ENCODE measurements around the gene SNAPC1. TPM values are rescaled to one million over a fixed set of nuclear protein-coding genes. Genes with fewer than 3 reads are reported as not detected.

SNAPC1 gene
- total and polyA plus RNA-seq, 8 donors: 0.87 to 2.7 (median 1.8) TPM

DNA sequence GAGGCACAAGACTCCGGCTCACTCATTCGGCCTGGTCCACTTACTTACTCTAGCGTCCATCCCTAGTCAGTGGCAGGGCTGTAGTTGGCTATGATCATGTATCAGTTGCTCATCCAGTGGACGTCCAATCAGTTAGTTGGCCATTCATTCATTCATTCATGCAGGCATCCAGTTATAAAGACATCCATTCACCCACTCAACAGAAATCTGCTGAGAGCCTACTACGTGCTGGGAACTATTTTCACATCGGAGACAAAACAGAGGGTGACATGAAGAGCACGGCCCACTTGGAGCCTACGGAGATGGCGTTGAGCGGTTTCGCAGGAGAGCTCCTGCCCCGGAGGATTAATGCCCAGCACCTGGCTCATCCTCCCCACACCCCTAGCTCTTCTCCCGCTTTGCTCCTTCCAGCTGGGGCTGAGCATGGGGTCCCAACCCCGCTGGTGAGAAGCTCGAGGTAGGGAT, 49.7 kb downstream of the SNAPC1 start:
- intact Hi-C loops (cut with DNase I): no loop called here
- ATAC-seq (no peak), FAIRE-seq (no peak), DNase-seq (no peak)
- no peak overlapping the region for H3K4me3 ChIP-seq
- no peak overlapping the region for H3K27ac ChIP-seq
- H3K9me3 ChIP-seq: no peaks in the 10 kb centered on the region
- TF ChIP-seq, protein P1, sequence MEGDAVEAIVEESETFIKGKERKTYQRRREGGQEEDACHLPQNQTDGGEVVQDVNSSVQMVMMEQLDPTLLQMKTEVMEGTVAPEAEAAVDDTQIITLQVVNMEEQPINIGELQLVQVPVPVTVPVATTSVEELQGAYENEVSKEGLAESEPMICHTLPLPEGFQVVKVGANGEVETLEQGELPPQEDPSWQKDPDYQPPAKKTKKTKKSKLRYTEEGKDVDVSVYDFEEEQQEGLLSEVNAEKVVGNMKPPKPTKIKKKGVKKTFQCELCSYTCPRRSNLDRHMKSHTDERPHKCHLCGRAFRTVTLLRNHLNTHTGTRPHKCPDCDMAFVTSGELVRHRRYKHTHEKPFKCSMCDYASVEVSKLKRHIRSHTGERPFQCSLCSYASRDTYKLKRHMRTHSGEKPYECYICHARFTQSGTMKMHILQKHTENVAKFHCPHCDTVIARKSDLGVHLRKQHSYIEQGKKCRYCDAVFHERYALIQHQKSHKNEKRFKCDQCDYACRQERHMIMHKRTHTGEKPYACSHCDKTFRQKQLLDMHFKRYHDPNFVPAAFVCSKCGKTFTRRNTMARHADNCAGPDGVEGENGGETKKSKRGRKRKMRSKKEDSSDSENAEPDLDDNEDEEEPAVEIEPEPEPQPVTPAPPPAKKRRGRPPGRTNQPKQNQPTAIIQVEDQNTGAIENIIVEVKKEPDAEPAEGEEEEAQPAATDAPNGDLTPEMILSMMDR (IDR thresholded peaks at IDR 0.05): no peak
- H3K4me1 ChIP-seq: no peaks in the 10 kb centered on the region
- 70 to 74% methylated on average over 15 of the region's 15 CpGs for WGBS, 2 donors
- H3K36me3 ChIP-seq: no peaks in the 10 kb centered on the region
- H3K27me3 ChIP-seq: no peaks in the 10 kb centered on the region

DNA sequence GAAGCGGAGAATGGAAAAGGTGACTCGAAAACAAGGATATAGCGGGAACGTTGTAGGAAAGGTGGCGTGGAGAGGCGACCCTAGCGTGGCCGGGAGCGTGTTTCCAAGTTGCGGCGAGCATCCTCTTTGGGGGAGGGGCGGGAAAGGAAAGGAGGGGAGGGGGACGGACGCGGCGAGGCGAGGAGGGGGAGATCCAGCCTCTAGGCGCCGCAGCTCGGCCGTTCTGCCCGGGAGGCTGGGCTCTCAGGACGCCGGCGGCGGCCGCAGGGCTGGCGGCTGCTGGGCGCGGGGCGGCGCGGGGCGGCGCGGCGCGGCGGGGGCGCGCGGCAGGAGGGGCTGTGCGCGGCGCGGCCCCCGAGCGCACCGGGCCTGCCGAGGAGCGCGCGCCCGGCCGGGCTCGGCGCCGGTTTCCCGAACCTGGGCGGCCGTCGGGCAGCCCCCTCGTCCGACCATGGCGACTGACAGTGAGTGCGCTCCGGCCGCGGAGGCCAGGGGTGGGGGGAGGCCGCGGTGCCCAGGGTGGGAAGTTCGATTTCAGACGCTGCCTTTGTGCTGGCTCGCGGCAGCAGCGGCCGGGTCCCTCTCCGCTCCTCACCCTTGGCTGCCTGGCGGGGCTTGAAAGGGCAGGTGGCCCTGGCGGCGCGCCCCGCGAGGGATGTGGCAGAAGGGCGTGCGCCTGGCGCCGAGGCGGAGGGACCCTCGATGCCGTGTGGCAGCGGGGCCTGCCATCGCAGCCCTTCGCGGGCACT, 50.3 kb downstream of the SNAPC1 start, which contains the start of gene SYT16:
Gene SYT16 (plus strand): TSS at position 357 of the 749 bp plus-strand sequence.
- Histone ChIP-seq H3K27me3 (no peaks in the 10 kb centered on the region), H3K27ac (no peak within 1 kb of the TSS), H3K9me3 (no peaks in the 10 kb centered on the region), H3K4me3 (peak within 1 kb of the TSS in 3 of 4 donors; percentile 19 to 50 (median 28)), H3K4me1 (no peaks in the 10 kb centered on the region), H3K36me3 (no peaks in the 10 kb centered on the region)
- 4 to 5% methylated on average over 43 to 95 of the region's 95 CpGs for WGBS, 2 donors
- TF ChIP-seq, protein P1 (IDR thresholded peaks at IDR 0.05): no peak
- DNase-seq: peak in 2 of 6 donors; percentile 64 to 70
- FAIRE-seq: no peak
- intact Hi-C loops (cut with DNase I): no loop called here
- ATAC-seq: peak; percentile 27 to 66 (median 54)

DNA sequence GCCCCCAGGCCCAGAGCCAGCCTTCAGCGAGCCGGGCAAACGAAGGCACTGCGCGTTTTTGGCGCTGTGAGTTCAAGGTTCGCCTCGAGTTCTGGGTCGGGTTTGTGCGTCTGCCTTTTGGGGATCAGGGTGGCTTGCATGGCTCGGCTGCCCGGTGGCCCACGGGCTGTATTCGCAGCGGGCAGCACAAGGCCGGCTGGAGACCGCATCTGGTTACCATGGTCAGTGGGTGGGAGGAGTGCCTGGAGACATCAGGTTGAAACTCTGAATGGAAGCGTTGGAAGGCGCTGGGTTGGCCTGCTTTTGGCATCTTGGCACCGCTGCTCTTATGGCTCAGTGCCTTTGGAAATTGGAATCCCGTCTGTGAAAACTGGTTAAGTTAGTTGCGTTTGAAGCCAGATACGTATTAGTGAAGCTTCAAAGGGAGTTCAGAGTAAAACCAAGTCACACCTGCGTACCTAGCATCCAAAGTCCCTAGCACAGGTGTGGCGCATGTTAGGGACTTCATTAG, 50.9 kb downstream of the SNAPC1 start:
- no peak for FAIRE-seq
- H3K4me1 ChIP-seq: no peaks in the 10 kb centered on the region
- ATAC-seq: peak in 3 of 4 donors; percentile 13 to 25 (median 23)
- 15 to 17% methylated on average over 25 of the region's 25 CpGs for WGBS, 2 donors
- TF ChIP-seq, protein P1 (IDR thresholded peaks at IDR 0.05): no peak
- H3K9me3 ChIP-seq: no peaks in the 10 kb centered on the region
- H3K36me3 ChIP-seq: no peaks in the 10 kb centered on the region
- no peak overlapping the region for H3K27ac ChIP-seq
- intact Hi-C loops (cut with DNase I): no loop called here
- no peak for DNase-seq
- no peaks in the 10 kb centered on the region for H3K27me3 ChIP-seq
- H3K4me3 ChIP-seq: peak overlapping the region in 3 of 4 donors; percentile 19 to 50 (median 28)

DNA sequence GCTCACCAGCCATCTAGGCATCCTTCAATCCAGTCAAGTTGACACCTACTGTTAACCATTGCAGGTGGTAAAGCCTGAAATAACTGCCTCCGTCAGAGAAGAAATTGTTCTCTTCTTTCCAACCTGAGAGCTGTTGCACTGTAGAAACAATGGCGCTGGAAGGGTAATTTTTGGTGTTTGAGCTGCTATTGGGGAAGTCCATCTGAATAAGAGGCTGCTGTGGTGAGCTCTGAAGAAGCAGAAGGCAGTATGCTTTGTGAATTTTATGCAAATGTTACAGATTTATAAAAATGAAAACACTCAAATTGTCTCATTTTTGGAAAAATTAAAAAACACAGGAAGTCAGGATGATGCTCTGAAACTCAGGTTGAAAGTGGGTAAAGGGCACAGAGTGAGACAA, 60.2 kb downstream of the SNAPC1 start:
- TF ChIP-seq, protein P1 (IDR thresholded peaks at IDR 0.05): no peak
- Histone ChIP-seq H3K9me3 (no peaks in the 10 kb centered on the region), H3K27ac (no peak overlapping the region), H3K4me3 (no peak overlapping the region), H3K36me3 (no peaks in the 10 kb centered on the region), H3K27me3 (no peaks in the 10 kb centered on the region), H3K4me1 (no peaks in the 10 kb centered on the region)
- intact Hi-C loops (cut with DNase I): no loop called here
- ATAC-seq: no peak
- WGBS, 2 donors: 85 to 93% methylated on average over 2 of the region's 2 CpGs
- FAIRE-seq: no peak
- no peak for DNase-seq

DNA sequence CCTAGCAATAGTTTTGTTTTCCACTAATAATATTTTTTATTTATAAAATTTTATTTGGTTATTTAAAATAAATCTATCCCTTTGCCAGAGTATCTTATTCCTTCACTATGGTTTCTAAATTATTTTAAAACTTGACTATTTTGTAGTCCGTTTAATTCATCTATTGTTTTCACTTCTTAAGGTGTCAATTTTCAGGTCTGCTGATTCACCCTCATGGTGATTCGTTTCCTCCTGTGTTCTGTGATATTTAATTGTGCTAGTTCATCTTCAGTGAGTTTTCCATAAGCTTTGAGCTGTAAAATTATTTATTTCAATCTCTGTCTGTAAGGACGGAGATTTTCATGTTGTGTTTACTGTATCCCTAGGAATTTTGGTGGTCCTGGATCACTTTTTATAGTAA, 70.6 kb downstream of the SNAPC1 start:
- ATAC-seq (no peak), DNase-seq (no peak), FAIRE-seq (no peak)
- Histone ChIP-seq H3K9me3 (no peaks in the 10 kb centered on the region), H3K27me3 (no peaks in the 10 kb centered on the region), H3K27ac (no peak overlapping the region), H3K4me1 (no peaks in the 10 kb centered on the region), H3K4me3 (no peak overlapping the region), H3K36me3 (no peaks in the 10 kb centered on the region)
- TF ChIP-seq, protein P1 (IDR thresholded peaks at IDR 0.05): no peak
- intact Hi-C loops (cut with DNase I): loop anchor here in 1 of 3 donors (10.0 kb wide), 1 partner anchor 368 kb away; no protein-coding TSS in a partner anchor
- 78 to 87% methylated on average over 3 of the region's 3 CpGs for WGBS, 2 donors

Measured in pancreas (tissue), 10 donors.